ENCODE results near the gene FMR1NB.

Gene FMR1NB

DNA sequence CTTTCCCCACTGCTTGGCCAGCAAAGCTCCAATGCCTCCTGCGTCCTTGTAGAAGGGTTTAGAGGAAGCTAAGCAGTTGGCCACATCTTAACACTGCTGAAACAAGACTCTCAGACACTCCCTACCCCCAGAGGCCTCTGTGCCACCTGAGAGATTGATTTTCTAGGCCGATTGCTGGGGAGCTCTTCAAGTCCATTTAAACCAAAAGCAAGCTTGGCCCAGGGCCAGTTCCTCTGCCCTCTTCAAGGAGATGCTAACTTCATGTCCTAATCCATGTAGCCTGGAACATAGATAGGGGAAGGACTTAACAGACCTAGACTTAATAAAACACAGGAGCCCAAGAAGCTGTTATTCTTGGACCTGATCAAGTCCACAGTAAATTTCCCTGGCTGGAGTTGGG is 27.2 kb upstream of the FMR1NB start:
- Histone ChIP-seq H3K4me1 (ENCODE audit: insufficient read depth, low read length, poor library complexity, severe bottlenecking) (no peaks in the 10 kb centered on the region), H2AFZ (ENCODE audit: low read length) (no peak overlapping the region), H3F3A (ENCODE audit: low read depth) (no peaks in the 10 kb centered on the region), H3K27me3 (ENCODE audit: insufficient read depth, low read length, poor library complexity, severe bottlenecking) (no peaks in the 10 kb centered on the region), H4K20me1 (ENCODE audit: insufficient read depth, low read length, poor library complexity, severe bottlenecking) (no peaks in the 10 kb centered on the region), H3K4me3 (ENCODE audit: low read length, poor library complexity, severe bottlenecking) (no peak overlapping the region), H3K4me2 (ENCODE audit: low read depth, low read length, poor library complexity, severe bottlenecking) (no peak overlapping the region), H3K9me2 (replicated peaks; ENCODE audit: low read depth, low read length) (no peaks in the 10 kb centered on the region), H3K36me3 (ENCODE audit: insufficient read depth, low read length) (peaks cover 3% of the 10 kb centered on the region; the same call in 1 of the 2 replicates), H3K9me3 (ENCODE audit: insufficient read depth, low read depth, low read length) (no peaks in the 10 kb centered on the region), H3K79me2 (ENCODE audit: insufficient read depth, low read length) (no peaks in the 10 kb centered on the region), H3K9ac (ENCODE audit: low read depth, low read length, poor library complexity, severe bottlenecking) (no peak overlapping the region)
- TF ChIP-seq EZH2phosphoT487 (IDR thresholded peaks at IDR 0.05; ENCODE audit: borderline replicate concordance) = no peak
- TF ChIP-seq, protein P1, sequence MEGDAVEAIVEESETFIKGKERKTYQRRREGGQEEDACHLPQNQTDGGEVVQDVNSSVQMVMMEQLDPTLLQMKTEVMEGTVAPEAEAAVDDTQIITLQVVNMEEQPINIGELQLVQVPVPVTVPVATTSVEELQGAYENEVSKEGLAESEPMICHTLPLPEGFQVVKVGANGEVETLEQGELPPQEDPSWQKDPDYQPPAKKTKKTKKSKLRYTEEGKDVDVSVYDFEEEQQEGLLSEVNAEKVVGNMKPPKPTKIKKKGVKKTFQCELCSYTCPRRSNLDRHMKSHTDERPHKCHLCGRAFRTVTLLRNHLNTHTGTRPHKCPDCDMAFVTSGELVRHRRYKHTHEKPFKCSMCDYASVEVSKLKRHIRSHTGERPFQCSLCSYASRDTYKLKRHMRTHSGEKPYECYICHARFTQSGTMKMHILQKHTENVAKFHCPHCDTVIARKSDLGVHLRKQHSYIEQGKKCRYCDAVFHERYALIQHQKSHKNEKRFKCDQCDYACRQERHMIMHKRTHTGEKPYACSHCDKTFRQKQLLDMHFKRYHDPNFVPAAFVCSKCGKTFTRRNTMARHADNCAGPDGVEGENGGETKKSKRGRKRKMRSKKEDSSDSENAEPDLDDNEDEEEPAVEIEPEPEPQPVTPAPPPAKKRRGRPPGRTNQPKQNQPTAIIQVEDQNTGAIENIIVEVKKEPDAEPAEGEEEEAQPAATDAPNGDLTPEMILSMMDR (conservative IDR thresholded peaks at IDR 0.05; ENCODE audit: low read length) = no peak

DNA sequence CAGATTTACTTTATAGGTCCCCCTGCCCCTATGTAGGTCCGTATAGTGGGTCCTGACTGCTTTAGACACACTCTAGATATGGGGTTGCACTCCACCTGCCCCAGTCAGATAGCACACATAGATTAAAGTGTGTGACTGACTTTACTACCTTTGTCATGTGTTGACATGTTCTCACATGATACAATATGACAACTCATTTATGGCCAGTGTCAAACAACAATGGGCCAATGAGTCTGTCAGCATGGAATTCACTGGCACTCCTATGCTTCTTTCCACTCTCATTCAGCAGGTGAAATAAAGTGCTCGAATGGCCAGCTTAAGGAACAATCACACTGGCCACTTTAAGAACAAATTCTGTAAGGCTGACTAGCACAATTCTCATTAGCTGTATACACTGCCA is 23.8 kb upstream of the FMR1NB start:
- TF ChIP-seq, protein P1 (conservative IDR thresholded peaks at IDR 0.05; ENCODE audit: low read length) = no peak
- TF ChIP-seq EZH2phosphoT487 (IDR thresholded peaks at IDR 0.05; ENCODE audit: borderline replicate concordance) = no peak
- H3K9ac ChIP-seq (ENCODE audit: low read depth, low read length, poor library complexity, severe bottlenecking) = no peak overlapping the region
- no peaks in the 10 kb centered on the region for H3K36me3 ChIP-seq (ENCODE audit: insufficient read depth, low read length)
- H3K9me3 ChIP-seq (ENCODE audit: insufficient read depth, low read depth, low read length) = no peaks in the 10 kb centered on the region
- no peak overlapping the region for H3K4me2 ChIP-seq (ENCODE audit: low read depth, low read length, poor library complexity, severe bottlenecking)
- no peaks in the 10 kb centered on the region for H4K20me1 ChIP-seq (ENCODE audit: insufficient read depth, low read length, poor library complexity, severe bottlenecking)
- no peak overlapping the region for H2AFZ ChIP-seq (ENCODE audit: low read length)
- no peaks in the 10 kb centered on the region for H3K4me1 ChIP-seq (ENCODE audit: insufficient read depth, low read length, poor library complexity, severe bottlenecking)
- no peaks in the 10 kb centered on the region for H3K9me2 ChIP-seq (replicated peaks; ENCODE audit: low read depth, low read length)
- H3K4me3 ChIP-seq (ENCODE audit: low read length, poor library complexity, severe bottlenecking) = no peak overlapping the region
- no peaks in the 10 kb centered on the region for H3K27me3 ChIP-seq (ENCODE audit: insufficient read depth, low read length, poor library complexity, severe bottlenecking)
- H3K79me2 ChIP-seq (ENCODE audit: insufficient read depth, low read length) = no peaks in the 10 kb centered on the region
- H3F3A ChIP-seq (ENCODE audit: low read depth) = no peaks in the 10 kb centered on the region

DNA sequence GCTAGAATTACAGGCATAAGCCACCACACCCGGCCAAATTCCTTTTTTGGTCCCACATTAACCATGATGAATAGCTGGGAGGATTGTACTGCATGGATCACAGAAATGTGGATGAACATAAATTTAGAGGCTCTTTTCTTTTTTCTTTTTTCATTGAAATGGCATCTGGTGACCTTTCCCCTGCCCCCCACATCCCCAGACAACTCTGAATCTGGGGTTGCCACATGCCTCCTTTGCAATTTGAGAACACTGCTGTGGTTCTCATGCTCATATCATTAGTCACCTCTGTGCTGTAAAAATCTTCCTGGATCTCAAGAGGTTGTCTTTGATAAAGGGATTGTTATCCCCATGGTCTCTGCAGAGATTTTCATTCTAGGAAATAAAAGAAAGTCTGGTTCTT is 22.8 kb upstream of the FMR1NB start:
- no peaks in the 10 kb centered on the region for H3K27me3 ChIP-seq (ENCODE audit: insufficient read depth, low read length, poor library complexity, severe bottlenecking)
- no peaks in the 10 kb centered on the region for H3K9me2 ChIP-seq (replicated peaks; ENCODE audit: low read depth, low read length)
- H3K4me1 ChIP-seq (ENCODE audit: insufficient read depth, low read length, poor library complexity, severe bottlenecking) = no peaks in the 10 kb centered on the region
- no peaks in the 10 kb centered on the region for H3K9me3 ChIP-seq (ENCODE audit: insufficient read depth, low read depth, low read length)
- H3K79me2 ChIP-seq (ENCODE audit: insufficient read depth, low read length) = no peaks in the 10 kb centered on the region
- H4K20me1 ChIP-seq (ENCODE audit: insufficient read depth, low read length, poor library complexity, severe bottlenecking) = no peaks in the 10 kb centered on the region
- H3K4me2 ChIP-seq (ENCODE audit: low read depth, low read length, poor library complexity, severe bottlenecking) = no peak overlapping the region
- TF ChIP-seq, protein P1 (conservative IDR thresholded peaks at IDR 0.05; ENCODE audit: low read length) = no peak
- no peak for TF ChIP-seq EZH2phosphoT487 (IDR thresholded peaks at IDR 0.05; ENCODE audit: borderline replicate concordance)
- H3F3A ChIP-seq (ENCODE audit: low read depth) = no peaks in the 10 kb centered on the region
- H3K36me3 ChIP-seq (ENCODE audit: insufficient read depth, low read length) = no peaks in the 10 kb centered on the region
- no peak overlapping the region for H3K9ac ChIP-seq (ENCODE audit: low read depth, low read length, poor library complexity, severe bottlenecking)
- H2AFZ ChIP-seq (ENCODE audit: low read length) = no peak overlapping the region
- no peak overlapping the region for H3K4me3 ChIP-seq (ENCODE audit: low read length, poor library complexity, severe bottlenecking)
